Activated T-helper 1 cell treated with anti-CD3 and anti-CD28 coated beads, Interleukin-12 subunit alpha, Interleukin-12 subunit beta, Interleukin-2, Interleukin-4 antibody, amounts not matched to agents 30 ng/mL and 10 ng/mL and 1 ng/mL, durations not matched to agents 14 hours and 24 hours and 36 hours (primary cell): ENCODE results near the gene CELSR2. TPM values are rescaled to one million over a fixed set of nuclear protein-coding genes. Genes with fewer than 3 reads are reported as not detected.
"Not testable (repeated sequence)": the region's sequence is repeated elsewhere in the genome, so short reads cannot be mapped to it uniquely, and the experiment has no call there.

Experiments
- DNase-seq: peaks from one replicate; pipeline ENCODE4 v3.0.0; 2021; ENCODE audit warnings: low spot score
- H3K27ac Mint-ChIP-seq: one replicate; pipeline ENCODE4 v1.8.0; 2021; ENCODE audit warnings: mild to moderate bottlenecking, mixed read lengths
- H3K27me3 Mint-ChIP-seq: one replicate; pipeline ENCODE4 v1.8.0; 2022; ENCODE audit warnings: mild to moderate bottlenecking, moderate library complexity, mixed read lengths; ENCODE audit not compliant: insufficient read depth
- H3K36me3 Mint-ChIP-seq: one replicate; pipeline ENCODE4 v1.8.0; 2021; ENCODE audit warnings: low read depth, mixed read lengths
- H3K4me1 Mint-ChIP-seq: one replicate; pipeline ENCODE4 v1.8.0; 2021; ENCODE audit warnings: low read depth, mixed read lengths
- H3K4me3 Mint-ChIP-seq: one replicate; pipeline ENCODE4 v1.8.0; 2021; ENCODE audit warnings: mild to moderate bottlenecking, moderate library complexity, mixed read lengths
- H3K9me3 Mint-ChIP-seq: one replicate; pipeline ENCODE4 v1.8.0; 2021; ENCODE audit warnings: mixed read lengths
- intact Hi-C: fragments of 100-400 bp; cut with micrococcal nuclease; formaldehyde crosslinking; loops from one replicate; pipeline ENCODE4 v1.15.1; 2024
- total RNA-seq: library from RNA; stranded (reverse); gene quantifications from 2 replicates; pipeline ENCODE4 v1.2.3, GENCODE V29; 2022

CELSR2 gene
- total RNA-seq, 1 donor from 2014 or later: 4.1 TPM

DNA sequence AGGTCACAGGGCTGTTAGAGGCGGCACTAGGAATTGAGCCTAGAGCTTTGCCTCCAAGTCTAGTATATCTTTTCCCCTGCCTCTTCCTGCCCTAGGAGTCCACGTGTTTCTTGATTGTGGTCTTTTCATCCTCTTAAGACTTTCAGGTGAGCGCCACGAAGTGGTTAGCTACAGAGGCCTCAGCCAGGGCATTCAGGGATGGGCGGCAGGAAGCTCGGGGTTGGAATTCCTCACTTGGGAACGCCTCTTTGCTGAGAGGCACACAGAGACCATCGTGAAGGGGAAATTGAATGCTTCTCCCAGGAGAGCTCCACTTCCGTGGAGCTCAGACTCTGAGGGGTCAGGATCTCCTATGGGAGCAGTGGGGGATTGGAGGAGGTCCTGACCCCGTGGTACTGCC is 56.7 kb downstream of the CELSR2 start:
- H3K4me3 Mint-ChIP-seq, H3K9me3 Mint-ChIP-seq, H3K36me3 Mint-ChIP-seq, H3K4me1 Mint-ChIP-seq, H3K27ac Mint-ChIP-seq, DNase-seq, intact Hi-C loops: not testable (repeated sequence)
- peaks cover 14% of the 10 kb centered on the region for H3K27me3 Mint-ChIP-seq

GRCh38 chr1:109306832-109307273 is 57.5 kb downstream of the CELSR2 start, which contains the start of gene MYBPHL:
MYBPHL (minus strand) TSS chr1:109307011; CDS start chr1:109306991, 20 bp downstream.
- no peak within 1 kb of the TSS for H3K4me3 Mint-ChIP-seq
- peaks cover 16% of the 10 kb centered on the region for H3K27me3 Mint-ChIP-seq
- intact Hi-C loops: no loop called here
- H3K4me1 Mint-ChIP-seq: no peaks in the 10 kb centered on the region
- H3K36me3 Mint-ChIP-seq: no peaks in the 10 kb centered on the region
- H3K9me3 Mint-ChIP-seq: no peaks in the 10 kb centered on the region
- no peak within 1 kb of the TSS for H3K27ac Mint-ChIP-seq
- no peak for DNase-seq

DNA sequence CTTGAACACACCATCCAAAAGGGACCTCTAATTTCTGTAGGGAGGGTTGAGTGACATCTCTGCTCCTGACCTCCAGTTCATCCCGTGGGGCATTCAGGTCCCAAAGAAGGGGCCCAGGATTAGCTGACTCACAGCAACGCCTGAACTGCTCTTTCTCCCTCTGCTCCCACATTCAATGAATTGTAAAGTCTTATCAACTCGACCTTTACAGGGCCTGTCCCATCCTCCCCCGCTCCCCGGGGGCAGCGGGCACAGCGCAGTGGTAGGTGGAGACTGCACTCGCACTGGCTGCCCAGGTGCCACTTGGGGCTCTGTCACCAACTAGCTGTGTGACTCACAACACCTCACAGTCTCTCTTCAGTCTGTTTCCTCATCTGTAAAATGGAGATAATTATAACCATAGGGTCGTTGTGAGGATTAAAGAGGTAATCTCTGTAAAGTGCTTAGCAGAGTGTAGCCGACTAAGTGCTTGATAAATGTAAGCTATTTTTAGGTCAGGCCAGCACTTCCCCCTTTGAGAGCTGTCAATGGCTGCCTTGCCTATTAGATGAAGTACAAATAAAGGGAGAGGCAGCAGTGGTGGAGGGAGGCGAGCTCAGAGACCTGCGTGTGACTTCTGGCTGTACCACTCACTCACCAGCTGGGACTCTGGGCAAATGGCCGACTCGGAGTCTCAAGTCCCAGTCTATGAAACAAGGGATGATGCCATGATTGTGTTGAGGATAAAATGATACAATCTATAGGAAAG is 58.1 kb downstream of the CELSR2 start:
- Mint-ChIP-seq H3K36me3 (no peaks in the 10 kb centered on the region), H3K4me1 (no peaks in the 10 kb centered on the region), H3K9me3 (no peaks in the 10 kb centered on the region), H3K27me3 (peaks cover 17% of the 10 kb centered on the region), H3K4me3 (no peak overlapping the region), H3K27ac (no peak overlapping the region)
- no peak for DNase-seq
- intact Hi-C loops: no loop called here

GRCh38 chr1:109309347-109309746 is 60.0 kb downstream of the CELSR2 start:
- Mint-ChIP-seq H3K27ac (no peak overlapping the region), H3K9me3 (no peaks in the 10 kb centered on the region), H3K36me3 (no peaks in the 10 kb centered on the region), H3K27me3 (peaks cover 22% of the 10 kb centered on the region), H3K4me1 (no peaks in the 10 kb centered on the region), H3K4me3 (no peak overlapping the region)
- intact Hi-C loops: no loop called here
- DNase-seq: no peak

- no peaks in the 10 kb centered on the region for H3K36me3 Mint-ChIP-seq
- H3K9me3 Mint-ChIP-seq: no peaks in the 10 kb centered on the region
- peaks cover 23% of the 10 kb centered on the region for H3K27me3 Mint-ChIP-seq
- no peaks in the 10 kb centered on the region for H3K4me1 Mint-ChIP-seq
- H3K4me3 Mint-ChIP-seq: no peak overlapping the region
- DNase-seq: no peak
- H3K27ac Mint-ChIP-seq: no peak overlapping the region
- intact Hi-C loops: no loop called here
These were observed 62.9 kb downstream of the CELSR2 start for GRCh38 chr1:109312246-109312645.

DNA sequence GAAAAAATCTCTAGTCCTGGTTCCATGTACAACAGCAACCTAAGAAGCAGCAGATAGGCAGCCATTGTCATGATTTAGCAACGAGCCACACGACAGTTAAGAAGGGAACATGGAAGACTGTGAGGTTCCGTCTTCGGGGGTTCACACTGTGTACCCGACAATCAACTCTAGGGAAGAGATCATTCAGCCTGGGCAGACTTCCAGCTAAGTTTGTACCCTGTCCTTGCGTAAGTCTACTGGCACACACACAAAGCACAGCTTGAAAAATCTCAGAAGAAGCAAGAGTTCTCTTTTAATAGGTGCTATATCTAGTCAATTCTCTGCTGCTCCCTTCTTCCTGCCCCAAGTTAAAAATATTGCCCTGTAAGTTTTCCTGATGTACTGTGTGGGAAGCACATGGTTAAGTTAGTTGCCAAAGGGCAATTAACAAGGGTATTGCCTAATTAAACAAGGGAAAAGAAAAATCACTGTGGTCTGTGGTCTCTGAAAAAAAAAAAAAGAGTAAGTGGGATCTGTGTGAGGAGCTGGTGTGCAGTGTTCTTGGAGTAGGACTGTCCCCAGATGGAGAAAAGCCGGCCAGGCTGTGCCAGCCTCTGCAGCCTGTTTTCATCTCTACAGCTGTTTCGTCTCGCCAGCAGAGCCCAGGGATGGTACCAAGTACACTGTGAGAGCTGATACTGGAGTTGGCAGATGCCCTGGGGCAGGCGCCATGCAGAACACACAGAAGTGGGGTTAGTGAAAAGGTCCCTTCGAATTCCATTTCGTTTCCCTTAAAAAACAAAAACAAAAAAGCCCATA is 63.8 kb downstream of the CELSR2 start:
- Mint-ChIP-seq H3K27ac (no peak overlapping the region), H3K4me3 (no peak overlapping the region), H3K9me3 (no peaks in the 10 kb centered on the region), H3K4me1 (no peaks in the 10 kb centered on the region), H3K36me3 (no peaks in the 10 kb centered on the region), H3K27me3 (peaks cover 23% of the 10 kb centered on the region)
- DNase-seq: no peak
- intact Hi-C loops: no loop called here

GRCh38 chr1:109314795-109315194 is 65.5 kb downstream of the CELSR2 start:
- H3K27ac Mint-ChIP-seq: no peak overlapping the region
- H3K4me3 Mint-ChIP-seq: no peak overlapping the region
- peaks cover 15% of the 10 kb centered on the region for H3K27me3 Mint-ChIP-seq
- no peaks in the 10 kb centered on the region for H3K4me1 Mint-ChIP-seq
- no peak for DNase-seq
- H3K9me3 Mint-ChIP-seq: no peaks in the 10 kb centered on the region
- no peaks in the 10 kb centered on the region for H3K36me3 Mint-ChIP-seq
- intact Hi-C loops: no loop called here

DNA sequence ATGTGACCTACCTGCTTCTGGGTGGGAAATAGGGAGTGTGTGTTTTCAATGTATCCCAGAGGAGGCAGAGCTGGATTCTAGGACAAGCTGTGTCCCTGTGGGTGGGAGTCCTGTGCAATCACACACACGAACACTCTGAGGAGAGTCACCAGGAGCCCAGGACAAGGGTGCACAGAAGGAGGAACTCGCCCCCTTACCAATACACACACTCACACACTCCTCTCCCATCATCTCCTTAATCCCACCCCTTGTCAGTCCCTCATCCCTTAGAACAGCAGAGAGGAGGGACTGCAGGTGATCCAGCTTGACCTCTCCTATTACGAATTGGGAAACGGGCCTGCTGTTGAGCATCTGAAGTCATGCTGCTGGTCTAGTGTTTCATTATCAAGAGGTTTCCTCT is 65.9 kb downstream of the CELSR2 start:
- no peak for DNase-seq
- H3K27me3 Mint-ChIP-seq: peaks cover 11% of the 10 kb centered on the region
- no peaks in the 10 kb centered on the region for H3K9me3 Mint-ChIP-seq
- H3K27ac Mint-ChIP-seq: no peak overlapping the region
- H3K4me3 Mint-ChIP-seq: no peak overlapping the region
- no peaks in the 10 kb centered on the region for H3K4me1 Mint-ChIP-seq
- intact Hi-C loops: no loop called here
- H3K36me3 Mint-ChIP-seq: no peaks in the 10 kb centered on the region

- Mint-ChIP-seq H3K4me1 (no peaks in the 10 kb centered on the region), H3K4me3 (no peak overlapping the region), H3K27me3 (peaks cover 10% of the 10 kb centered on the region), H3K9me3 (no peaks in the 10 kb centered on the region), H3K27ac (no peak overlapping the region), H3K36me3 (no peaks in the 10 kb centered on the region)
- DNase-seq: no peak
- intact Hi-C loops: no loop called here
These were observed 67.2 kb downstream of the CELSR2 start for GRCh38 chr1:109316506-109316905.

- no peaks in the 10 kb centered on the region for H3K4me1 Mint-ChIP-seq
- intact Hi-C loops: no loop called here
These were observed 69.8 kb downstream of the CELSR2 start for GRCh38 chr1:109319114-109319513.

GRCh38 chr1:109322974-109323373 is 73.6 kb downstream of the CELSR2 start:
- Mint-ChIP-seq H3K9me3 (no peaks in the 10 kb centered on the region), H3K4me3 (no peak overlapping the region), H3K4me1 (no peaks in the 10 kb centered on the region), H3K27me3 (peaks cover 4% of the 10 kb centered on the region), H3K27ac (no peak overlapping the region), H3K36me3 (no peaks in the 10 kb centered on the region)
- intact Hi-C loops: loop anchor here (5.0 kb wide), 1 partner anchor 39 kb away; no protein-coding TSS in a partner anchor
- DNase-seq: no peak

More at GRCh38 chr1:109319114-109319513, 69.8 kb downstream of the CELSR2 start:
- H3K27me3 Mint-ChIP-seq: peaks cover 6% of the 10 kb centered on the region
- no peak overlapping the region for H3K4me3 Mint-ChIP-seq
- no peaks in the 10 kb centered on the region for H3K36me3 Mint-ChIP-seq
- DNase-seq: no peak
- no peaks in the 10 kb centered on the region for H3K9me3 Mint-ChIP-seq
- no peak overlapping the region for H3K27ac Mint-ChIP-seq
